Measurements from ENCODE around the gene HSPH1.
"Not testable (repeated sequence)": the region's sequence is repeated elsewhere in the genome, so short reads cannot be mapped to it uniquely, and the experiment has no call there.

GRCh38 chr13:31097911-31098434, 63.7 kb downstream of the HSPH1 start:
- TF ChIP-seq IRF3 (IDR thresholded peaks at IDR 0.05); POLR2AphosphoS2 (IDR thresholded peaks at IDR 0.05; ENCODE audit: low read depth, low read length): not testable (repeated sequence)
